HCT116 (cell line): ENCODE measurements around the gene CNPPD1. TPM values are rescaled to one million over a fixed set of nuclear protein-coding genes. Genes with fewer than 3 reads are reported as not detected.

Experiments
- ATAC-seq: fragments of 200-7000 bp; cut with Tn5 transposase; 2 replicates; pipeline ENCODE4 v1.9.1; 2020; ENCODE audit warnings: mild to moderate bottlenecking, moderate library complexity
- BruUV-seq: library from RNA; stranded (reverse); fragments of 400-500 nt; replicated peaks from 2 replicates; lab custom pipeline; 2021; lab: Mats Ljungman, UMichigan
- CTCF ChIA-PET: fragments of 300-600 bp; sonication (Branson Sonifier 250); formaldehyde crosslinking; loops from one replicate; lab custom pipeline; 2021; ENCODE audit warnings: antibody characterized with exemption; lab: Charles Lee
- POLR2A ChIA-PET: fragments of 300-600, 350-600 bp; sonication (Branson Sonifier 250); formaldehyde crosslinking; loops from one replicate; lab custom pipeline; 2021; ENCODE audit warnings: antibody characterized with exemption; lab: Charles Lee
- RAD21 ChIA-PET, 2 experiments: fragments of 300-600 bp; sonication (Branson Sonifier 250); formaldehyde crosslinking; loops; one replicate each; lab custom pipeline; 2023; ENCODE audit warnings: low total read pairs in 2 of 2; ENCODE audit not compliant: uncharacterized antibody in 2 of 2, unreplicated experiment in 2 of 2, low non-redundant PET in 1 of 2; lab: Charles Lee
- DNase-seq: peaks from one replicate; pipeline ENCODE4 v3.0.0-alpha.2; 2010; ENCODE audit warnings: low read depth, low spot score
- H2AFZ ChIP-seq: fragments of 200-600 bp; shearing (Covaris generic), sonication (generic); 2 replicates; pipeline ENCODE4 v1.6.1; 2017; ENCODE audit warnings: low read depth, mixed run types, mixed read lengths, antibody characterized with exemption, low read length; ENCODE audit not compliant: poor library complexity, severe bottlenecking
- H3K27ac ChIP-seq: 2 replicates; pipeline ENCODE4 v1.5.1; 2012; ENCODE audit warnings: low read depth, low read length
- H3K27me3 ChIP-seq: fragments of 200-600 bp; sonication (generic); 2 replicates; pipeline ENCODE4 v1.6.1; 2016; ENCODE audit warnings: mixed run types, low read length, mixed read lengths; ENCODE audit not compliant: insufficient read depth
- H3K36me3 ChIP-seq, 2 experiments: fragments of 200-500 bp in 1 of 2; fragments of 200-600 bp in 1 of 2; sonication (Bioruptor generic) in 1 of 2; sonication (generic) in 1 of 2; 2 replicates each; pipeline versions ENCODE4 v1.5.1 to v1.6.1; 2014 to 2016; ENCODE audit warnings: low read length in 2 of 2, inconsistent platforms in 1 of 2, mixed read lengths in 1 of 2, mixed run types in 1 of 2; ENCODE audit not compliant: insufficient read depth in 2 of 2, control insufficient read depth in 1 of 2
- H3K4me1 ChIP-seq, 2 experiments: fragments of 200-600 bp in 1 of 2; sonication (generic) in 1 of 2; 2 replicates each; pipeline versions ENCODE4 v1.5.1 to v1.6.1; 2012 to 2017; ENCODE audit warnings: low read length in 2 of 2, inconsistent platforms in 1 of 2, mild to moderate bottlenecking in 1 of 2, mixed read lengths in 1 of 2, mixed run types in 1 of 2, moderate library complexity in 1 of 2; ENCODE audit not compliant: insufficient read depth in 2 of 2, control insufficient read depth in 1 of 2
- H3K4me2 ChIP-seq: fragments of 200-600 bp; sonication (generic); 2 replicates; pipeline ENCODE4 v1.6.1; 2017; ENCODE audit warnings: mixed run types, low read length, mixed read lengths
- H3K4me3 ChIP-seq, 2 experiments: fragments of 200-600 bp in 1 of 2; sonication (generic) in 1 of 2; replicated peaks in 1 of 2; 2 replicates each; pipeline ENCODE4 v1.5.1; 2011 to 2016; ENCODE audit warnings: low read length in 2 of 2, control low read depth in 1 of 2, low read depth in 1 of 2, mild to moderate bottlenecking in 1 of 2, mixed read lengths in 1 of 2, mixed run types in 1 of 2
- H3K79me2 ChIP-seq: fragments of 200-600 bp; sonication (generic); 2 replicates; pipeline ENCODE4 v1.6.1; 2017; ENCODE audit warnings: mild to moderate bottlenecking, mixed run types, low read length, moderate library complexity, mixed read lengths; ENCODE audit not compliant: insufficient read depth
- H3K9ac ChIP-seq: fragments of 200-600 bp; sonication (generic); 2 replicates; pipeline ENCODE4 v1.6.1; 2016; ENCODE audit warnings: low read length, mixed read lengths
- H3K9me2 ChIP-seq: fragments of 200-600 bp; sonication (generic), shearing (Covaris generic); 2 replicates; pipeline ENCODE4 v1.6.1; 2017; ENCODE audit warnings: mixed run types, mild to moderate bottlenecking, moderate library complexity; ENCODE audit not compliant: insufficient read depth
- H3K9me3 ChIP-seq, 2 experiments: fragments of 200-500 bp in 1 of 2; fragments of 200-600 bp in 1 of 2; sonication (Bioruptor generic) in 1 of 2; sonication (generic) in 1 of 2; 2 replicates each; pipeline ENCODE4 v1.6.1; 2014 to 2017; ENCODE audit warnings: low read length in 2 of 2, mixed read lengths in 2 of 2, inconsistent platforms in 1 of 2, low read depth in 1 of 2, mild to moderate bottlenecking in 1 of 2, mixed run types in 1 of 2, moderate library complexity in 1 of 2; ENCODE audit not compliant: control insufficient read depth in 1 of 2, insufficient read depth in 1 of 2
- H4K20me1 ChIP-seq: fragments of 200-600 bp; sonication (generic), shearing (Covaris generic); 2 replicates; pipeline ENCODE4 v1.6.1; 2017; ENCODE audit warnings: mixed run types, mild to moderate bottlenecking, moderate library complexity; ENCODE audit not compliant: insufficient read depth
- FOSL1 ChIP-seq: IDR thresholded peaks from 2 replicates; pipeline ENCODE4 v1.6.1; 2012; ENCODE audit warnings: low read depth
- ZFX ChIP-seq: fragments of 450-650 bp; IDR thresholded peaks from 2 replicates; pipeline ENCODE4 v1.6.1; 2017
- ZNF274 ChIP-seq: fragments of 200-500 bp; sonication (Bioruptor generic); IDR thresholded peaks from 2 replicates; pipeline ENCODE4 v1.6.1; 2014; ENCODE audit warnings: mild to moderate bottlenecking, low read depth, low read length, inconsistent platforms
- intact Hi-C: fragments of 100-400 bp; cut with micrococcal nuclease; formaldehyde crosslinking; loops from 2 replicates; pipeline ENCODE4 v1.10.0; 2022
- total RNA-seq: library from RNA; stranded (reverse); gene quantifications from one replicate; pipeline ENCODE4 v1.2.1, GENCODE V29; 2021; ENCODE audit not compliant: unreplicated experiment
- TF ChIP-seq, protein P1 (sequence below): IDR thresholded peaks from 2 replicates; pipeline ENCODE4 v1.6.1; 2011; ENCODE audit warnings: mild to moderate bottlenecking, low read length, moderate library complexity; ENCODE audit not compliant: insufficient replicate concordance; ENCODE audit errors: extremely low read depth

The CNPPD1 gene
- total RNA-seq, 1 experiment from 2014 or later, result 41.9 TPM

DNA sequence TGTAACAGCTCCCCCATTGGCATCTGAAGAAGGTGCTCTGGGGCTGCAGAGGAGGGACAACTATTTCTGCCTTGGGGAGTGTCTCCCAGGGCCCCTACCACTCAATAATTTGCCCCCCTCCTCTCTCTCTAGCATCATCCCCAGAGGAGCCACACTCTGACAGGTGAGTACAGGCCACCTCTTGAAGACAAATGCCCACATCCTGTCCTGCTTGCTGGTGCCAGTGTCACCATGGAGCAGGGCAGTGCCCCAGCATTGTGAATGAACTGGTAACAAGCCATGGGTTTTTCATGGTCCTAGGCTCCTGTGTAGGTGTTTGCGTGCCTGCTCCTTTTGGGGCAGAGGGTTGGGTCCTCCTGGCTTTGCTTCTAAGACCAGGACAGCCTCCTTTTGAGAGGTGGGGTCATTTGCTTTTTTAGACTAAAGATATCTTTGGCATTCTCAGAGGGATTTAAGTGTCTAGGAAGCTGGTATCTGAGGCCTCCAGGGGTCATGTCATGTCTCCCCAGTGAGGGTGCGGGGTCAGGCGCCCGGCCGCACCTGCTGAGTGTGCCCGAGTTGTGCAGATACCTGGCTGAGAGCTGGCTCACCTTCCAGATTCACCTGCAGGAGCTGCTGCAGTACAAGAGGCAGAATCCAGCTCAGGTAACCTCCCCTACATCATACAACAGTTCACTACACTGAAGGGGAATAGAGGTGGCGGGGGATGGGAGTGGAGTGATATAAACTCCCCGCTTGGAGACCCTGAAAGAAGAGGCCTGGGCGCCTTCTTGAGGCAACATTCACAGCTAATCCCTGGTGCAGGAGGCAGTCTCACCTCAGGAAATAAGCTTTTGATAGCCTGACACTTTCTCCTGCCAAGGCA is 3.1 kb upstream of the CNPPD1 start:
- ChIA-PET POLR2A (interaction anchor here (1.0 kb wide), 1 partner anchor 26 kb away, joined by 3 read pairs; no protein-coding TSS in a partner anchor), CTCF (no interaction called here), RAD21 (no interaction called here)
- DNase-seq (no peak), ATAC-seq (no peak)
- Histone ChIP-seq H3K36me3 (peaks cover 13 to 17% of the 10 kb centered on the region in 2 experiments; a peak in 3 of 4 replicates), H3K27me3 (no peaks in the 10 kb centered on the region), H3K9me2 (no peaks in the 10 kb centered on the region), H3K9me3 (no peaks in the 10 kb centered on the region), H3K4me3 (no peak overlapping the region; a peak in 1 of 4 replicates), H3K27ac (no peak overlapping the region), H4K20me1 (no peaks in the 10 kb centered on the region), H2AFZ (no peak overlapping the region), H3K79me2 (peaks cover 23% of the 10 kb centered on the region), H3K4me2 (peak overlapping the region; percentile 98), H3K9ac (no peak overlapping the region), H3K4me1 (peaks cover 10 to 27% of the 10 kb centered on the region in 2 experiments)
- BruUV-seq, result TSS peak; percentile 38
- TF ChIP-seq ZNF274 (no peak), FOSL1 (no peak)
- intact Hi-C loops, result loop anchor here (5.0 to 10.0 kb wide), 2 partner anchors 207 to 355 kb away; partner anchors contain the start of gene DNPEP

DNA sequence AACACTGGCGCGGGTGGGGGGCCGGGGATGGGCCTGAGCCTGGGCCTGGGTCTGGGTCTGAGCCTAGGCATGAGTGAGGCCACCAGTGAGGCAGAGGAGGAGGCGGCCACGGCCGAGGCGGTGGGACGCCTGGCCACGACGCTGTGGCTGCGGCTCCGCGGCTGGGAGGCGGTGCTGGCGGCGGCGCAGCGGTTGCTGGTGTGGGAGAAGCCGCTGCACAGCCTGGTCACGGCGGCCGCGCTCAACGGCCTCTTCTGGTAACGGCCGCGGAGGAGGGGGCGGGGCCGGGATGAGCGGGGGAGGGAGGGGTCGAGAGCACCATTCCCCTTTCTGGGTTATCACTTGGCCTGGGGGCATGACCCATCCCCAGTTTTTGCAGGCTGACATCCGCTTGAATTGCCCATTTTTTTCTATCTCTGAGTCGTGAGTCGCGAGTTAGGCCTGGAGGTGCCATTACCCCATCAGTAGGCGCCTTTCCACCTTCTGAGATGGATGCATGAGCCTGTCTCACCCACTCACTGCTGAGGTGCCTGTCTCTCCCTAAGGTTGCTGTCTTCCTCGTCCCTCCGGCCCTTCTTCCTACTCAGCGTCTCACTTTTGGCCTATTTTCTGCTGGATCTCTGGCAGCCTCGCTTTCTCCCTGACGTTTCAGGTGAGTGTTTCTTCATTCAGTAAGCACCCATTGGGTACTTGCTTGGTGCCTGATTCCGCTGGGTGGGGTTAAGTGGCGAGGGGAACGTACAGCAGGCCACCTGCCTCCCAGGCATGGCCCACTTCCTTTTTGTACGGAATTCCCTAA is 1.9 kb upstream of the CNPPD1 start:
- peak; percentile 23 for ATAC-seq
- H3K27ac ChIP-seq, result peak overlapping the region; percentile 97
- peaks cover 23% of the 10 kb centered on the region for H3K79me2 ChIP-seq
- H3K4me1 ChIP-seq, result peaks cover 10 to 27% of the 10 kb centered on the region in 2 experiments
- peak overlapping the region; percentile 85 for H3K9ac ChIP-seq
- H3K9me2 ChIP-seq, result no peaks in the 10 kb centered on the region
- POLR2A ChIA-PET, result no interaction called here
- peaks cover 13 to 20% of the 10 kb centered on the region in 2 experiments; a peak in 3 of 4 replicates for H3K36me3 ChIP-seq
- no peaks in the 10 kb centered on the region for H4K20me1 ChIP-seq
- H3K4me3 ChIP-seq, result peak overlapping the region; percentile 70 to 93
- TF ChIP-seq ZFX, result peak; percentile 66
- TF ChIP-seq, protein P1, sequence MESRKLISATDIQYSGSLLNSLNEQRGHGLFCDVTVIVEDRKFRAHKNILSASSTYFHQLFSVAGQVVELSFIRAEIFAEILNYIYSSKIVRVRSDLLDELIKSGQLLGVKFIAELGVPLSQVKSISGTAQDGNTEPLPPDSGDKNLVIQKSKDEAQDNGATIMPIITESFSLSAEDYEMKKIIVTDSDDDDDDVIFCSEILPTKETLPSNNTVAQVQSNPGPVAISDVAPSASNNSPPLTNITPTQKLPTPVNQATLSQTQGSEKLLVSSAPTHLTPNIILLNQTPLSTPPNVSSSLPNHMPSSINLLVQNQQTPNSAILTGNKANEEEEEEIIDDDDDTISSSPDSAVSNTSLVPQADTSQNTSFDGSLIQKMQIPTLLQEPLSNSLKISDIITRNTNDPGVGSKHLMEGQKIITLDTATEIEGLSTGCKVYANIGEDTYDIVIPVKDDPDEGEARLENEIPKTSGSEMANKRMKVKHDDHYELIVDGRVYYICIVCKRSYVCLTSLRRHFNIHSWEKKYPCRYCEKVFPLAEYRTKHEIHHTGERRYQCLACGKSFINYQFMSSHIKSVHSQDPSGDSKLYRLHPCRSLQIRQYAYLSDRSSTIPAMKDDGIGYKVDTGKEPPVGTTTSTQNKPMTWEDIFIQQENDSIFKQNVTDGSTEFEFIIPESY, result no peak
- H3K27me3 ChIP-seq, result no peaks in the 10 kb centered on the region
- no TSS peak for BruUV-seq
- H2AFZ ChIP-seq, result no peak overlapping the region
- CTCF ChIA-PET, result no interaction called here
- RAD21 ChIA-PET, result no interaction called here
- intact Hi-C loops, result loop anchor here (5.0 to 10.0 kb wide), 2 partner anchors 209 to 356 kb away; partner anchors contain the start of gene DNPEP
- DNase-seq, result no peak
- H3K9me3 ChIP-seq, result no peaks in the 10 kb centered on the region
- H3K4me2 ChIP-seq, result peak overlapping the region; percentile 98
